Measurements from ENCODE around the gene OR7G1. TPM values are rescaled to one million over a fixed set of nuclear protein-coding genes. Genes with fewer than 3 reads are reported as not detected.

The OR7G1 gene
- total RNA-seq, 1 experiment from 2014 or later = not detected

DNA sequence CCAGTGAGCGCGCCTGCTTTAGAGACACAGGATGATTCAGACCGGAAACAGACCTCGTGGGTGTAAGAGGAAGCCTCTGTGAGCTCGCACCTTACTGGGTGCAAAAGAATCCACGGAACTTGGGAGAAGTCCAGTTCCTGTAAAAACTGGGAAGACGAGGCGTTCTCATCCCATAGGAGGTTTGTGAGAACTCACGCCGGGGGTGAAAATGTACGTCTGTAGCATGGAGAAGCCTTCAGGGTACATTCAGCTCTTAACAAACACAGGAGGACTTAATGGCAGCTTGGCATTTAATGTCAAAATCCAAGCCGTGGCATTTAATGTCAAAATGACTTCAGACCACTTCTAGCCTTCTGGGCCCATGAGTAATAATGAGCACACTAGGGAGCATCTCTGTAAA is 45.9 kb upstream of the OR7G1 start:
- no peak overlapping the region for H3K23ac ChIP-seq (ENCODE audit: insufficient read length, low read depth, low read length)
- Mint-ChIP-seq H3K36me3 (ENCODE audit: insufficient read depth in 1 of 3, low read depth in 3 of 3) (peaks cover 81 to 85% (median 83%) of the 10 kb centered on the region in 3 experiments), H3K9me3 (peaks cover 25 to 52% of the 10 kb centered on the region in 2 experiments), H3K27ac (no peak overlapping the region), H3K4me1 (no peaks in the 10 kb centered on the region), H3K4me3 (no peak overlapping the region), H3K27me3 (ENCODE audit: low read depth) (no peaks in the 10 kb centered on the region; the same call in 1 of the 2 replicates)
- no peak overlapping the region for H3T11ph ChIP-seq (ENCODE audit: low read length)
- H3K9me3 ChIP-seq (ENCODE audit: control insufficient read depth, low read depth, low read length) = peaks cover 7% of the 10 kb centered on the region
- no peaks in the 10 kb centered on the region for H3K27me3 ChIP-seq (ENCODE audit: insufficient read depth, low read length)
- H3K4ac ChIP-seq (ENCODE audit: low read depth, low read length) = no peak overlapping the region
- H3K56ac ChIP-seq (ENCODE audit: insufficient read length, low read depth, low read length) = no peak overlapping the region
- H2BK15ac ChIP-seq (ENCODE audit: low read depth, low read length) = no peak overlapping the region
- WGBS (ENCODE audit: extremely low coverage, insufficient read length, low lambda C conversion rate) = no CpG with 5 or more reads among the region's 12 CpGs
- H2AFZ ChIP-seq (ENCODE audit: low read length) = no peak overlapping the region
- H3K18ac ChIP-seq (ENCODE audit: insufficient read length, low read depth, low read length) = no peak overlapping the region
- H4K91ac ChIP-seq (ENCODE audit: insufficient read length, low read depth, low read length) = no peak overlapping the region
- DNase-seq = no peak
- no peak overlapping the region for H2BK5ac ChIP-seq (ENCODE audit: insufficient read length, low read length)
- H3K4me2 ChIP-seq (ENCODE audit: insufficient read depth, insufficient read length, low read length) = no peak overlapping the region
- H3K79me1 ChIP-seq (ENCODE audit: insufficient read depth, low read depth, low read length, poor library complexity, severe bottlenecking) = peaks cover 15% of the 10 kb centered on the region
- no peak overlapping the region for H2BK12ac ChIP-seq (ENCODE audit: insufficient read length, low read depth, low read length)
- no peaks in the 10 kb centered on the region for H3K4me1 ChIP-seq (ENCODE audit: insufficient read depth, low read length)
- no peak overlapping the region for H4K5ac ChIP-seq (ENCODE audit: insufficient read length, low read depth, low read length)
- no peak overlapping the region for H2BK20ac ChIP-seq (ENCODE audit: low read depth, low read length, poor library complexity, severe bottlenecking)
- no peak overlapping the region for H2AK5ac ChIP-seq (ENCODE audit: insufficient read length, low read length)
- TF ChIP-seq CTCF (conservative IDR thresholded peaks at IDR 0.05) = no peak
- H2BK120ac ChIP-seq (ENCODE audit: low read depth, low read length, poor library complexity, severe bottlenecking) = no peak overlapping the region
- H3K14ac ChIP-seq (ENCODE audit: insufficient read depth, low read length) = no peak overlapping the region
- no peaks in the 10 kb centered on the region for H3K23me2 ChIP-seq (ENCODE audit: insufficient read length, low read depth, low read length, poor library complexity, severe bottlenecking)
- peaks cover under 1% of the 10 kb centered on the region; the same call in 1 of the 2 replicates for H3K79me2 ChIP-seq (ENCODE audit: insufficient read depth, low read length)
- H3K9ac ChIP-seq (ENCODE audit: extremely low read depth, insufficient read length, low read length) = no peak overlapping the region
- no peaks in the 10 kb centered on the region for H4K20me1 ChIP-seq (ENCODE audit: control insufficient read depth, insufficient read depth, insufficient read length)
- H4K8ac ChIP-seq (replicated peaks; ENCODE audit: insufficient read length, low read depth, low read length) = no peak overlapping the region
- no peak overlapping the region for H3K27ac ChIP-seq (ENCODE audit: insufficient read length, low read depth, low read length)
